A673 (cell line): ENCODE results near the gene GFOD2.

ENCODE experiments used
- EZH2 ChIP-seq: fragments of 200-600 bp; sonication (generic); IDR thresholded peaks from 2 replicates; pipeline ENCODE4 v1.6.1; 2017; ENCODE audit warnings: borderline replicate concordance, low read depth, mild to moderate bottlenecking, mixed read lengths, antibody characterized with exemption, low read length; ENCODE audit not compliant: poor library complexity, severe bottlenecking
- TF ChIP-seq, protein P1 (sequence below): fragments of 300-800, 200-600 bp; sonication (generic); conservative IDR thresholded peaks from 2 replicates; pipeline ENCODE4 v1.5.1; 2017; ENCODE audit warnings: low read depth, mild to moderate bottlenecking, antibody characterized with exemption, low read length, moderate library complexity, mixed read lengths

DNA sequence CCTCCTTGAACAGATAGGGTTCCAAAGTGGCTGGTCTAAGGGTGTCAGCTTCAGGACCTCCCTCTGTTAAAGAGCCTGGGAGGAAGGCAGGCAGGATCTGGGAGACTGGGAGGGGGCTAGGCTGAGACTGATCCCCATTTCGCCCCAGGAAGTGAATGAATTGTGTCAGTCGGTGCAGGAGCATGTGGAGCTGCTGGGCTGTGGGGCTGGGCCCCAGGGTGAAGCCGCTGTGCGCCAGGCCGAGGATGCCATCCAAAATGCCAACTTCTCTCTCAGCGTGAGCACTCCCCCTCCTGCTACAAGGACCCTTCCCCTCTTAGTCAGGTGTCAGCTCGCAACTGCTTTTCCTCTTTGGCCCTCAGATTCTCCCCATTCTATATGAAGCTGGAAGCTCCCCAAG, 68.1 kb downstream of the GFOD2 start:
- TF ChIP-seq, protein P1, sequence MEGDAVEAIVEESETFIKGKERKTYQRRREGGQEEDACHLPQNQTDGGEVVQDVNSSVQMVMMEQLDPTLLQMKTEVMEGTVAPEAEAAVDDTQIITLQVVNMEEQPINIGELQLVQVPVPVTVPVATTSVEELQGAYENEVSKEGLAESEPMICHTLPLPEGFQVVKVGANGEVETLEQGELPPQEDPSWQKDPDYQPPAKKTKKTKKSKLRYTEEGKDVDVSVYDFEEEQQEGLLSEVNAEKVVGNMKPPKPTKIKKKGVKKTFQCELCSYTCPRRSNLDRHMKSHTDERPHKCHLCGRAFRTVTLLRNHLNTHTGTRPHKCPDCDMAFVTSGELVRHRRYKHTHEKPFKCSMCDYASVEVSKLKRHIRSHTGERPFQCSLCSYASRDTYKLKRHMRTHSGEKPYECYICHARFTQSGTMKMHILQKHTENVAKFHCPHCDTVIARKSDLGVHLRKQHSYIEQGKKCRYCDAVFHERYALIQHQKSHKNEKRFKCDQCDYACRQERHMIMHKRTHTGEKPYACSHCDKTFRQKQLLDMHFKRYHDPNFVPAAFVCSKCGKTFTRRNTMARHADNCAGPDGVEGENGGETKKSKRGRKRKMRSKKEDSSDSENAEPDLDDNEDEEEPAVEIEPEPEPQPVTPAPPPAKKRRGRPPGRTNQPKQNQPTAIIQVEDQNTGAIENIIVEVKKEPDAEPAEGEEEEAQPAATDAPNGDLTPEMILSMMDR = no peak
- TF ChIP-seq EZH2 = no peak
